Measurements from ENCODE around the gene MEX3D.
A peak's percentile ranks its signal among the peaks of the same experiment; 100 is the strongest.

Gene MEX3D

GRCh38 chr19:1592024-1592754 is 24.1 kb upstream of the MEX3D start:
- DNase-seq (ENCODE audit: low spot score) (no peak), ATAC-seq (ENCODE audit: low read depth) (peak; percentile 71)
- Histone ChIP-seq H3K36me3 (ENCODE audit: low read depth) (peaks cover 8% of the 10 kb centered on the region), H3K27ac (ENCODE audit: poor library complexity, severe bottlenecking) (peak overlapping the region; percentile 90), H3K4me3 (ENCODE audit: severe bottlenecking) (peak overlapping the region; percentile 95), H3K9me3 (ENCODE audit: severe bottlenecking) (no peaks in the 10 kb centered on the region), H3K27me3 (ENCODE audit: insufficient read depth, poor library complexity, severe bottlenecking) (no peaks in the 10 kb centered on the region), H3K4me1 (ENCODE audit: insufficient read depth, poor library complexity, severe bottlenecking) (peaks cover 30% of the 10 kb centered on the region)
- TF ChIP-seq CTCF (IDR thresholded peaks at IDR 0.05; ENCODE audit: poor library complexity, severe bottlenecking), result no peak

DNA sequence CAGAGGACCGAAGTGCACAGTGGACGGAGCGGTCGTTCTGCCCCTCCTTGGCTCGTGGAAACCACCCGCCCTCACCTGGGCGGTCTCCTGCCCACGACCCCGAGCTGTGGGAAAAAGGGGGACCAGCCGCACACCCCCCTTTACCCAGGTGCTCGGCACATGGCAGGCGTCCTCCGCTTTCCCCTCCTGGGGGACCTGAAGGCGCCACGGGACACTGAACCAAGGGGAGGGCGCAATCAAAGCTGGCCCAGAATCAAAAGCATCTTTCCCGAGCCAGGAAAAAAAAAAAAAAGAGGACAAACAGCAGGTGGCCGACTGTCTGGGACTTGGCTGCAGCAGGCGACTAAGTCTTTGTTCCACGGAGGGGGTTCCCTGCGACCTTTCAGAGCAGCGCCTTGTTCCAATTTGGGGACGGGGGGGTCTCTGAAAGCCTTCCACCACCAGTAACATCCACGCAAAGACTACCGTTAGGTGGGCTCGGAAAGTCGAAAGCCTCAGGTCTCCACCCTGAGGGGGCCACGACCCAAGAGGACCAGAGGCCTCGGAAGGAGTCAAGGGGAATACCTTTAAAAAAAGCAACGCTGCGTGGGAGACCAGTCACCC is 23.4 kb upstream of the MEX3D start:
- H3K27ac ChIP-seq (ENCODE audit: poor library complexity, severe bottlenecking), result peak overlapping the region; percentile 90
- DNase-seq (ENCODE audit: low spot score), result no peak
- peak overlapping the region; percentile 95 for H3K4me3 ChIP-seq (ENCODE audit: severe bottlenecking)
- H3K36me3 ChIP-seq (ENCODE audit: low read depth), result peaks cover 2% of the 10 kb centered on the region
- H3K4me1 ChIP-seq (ENCODE audit: insufficient read depth, poor library complexity, severe bottlenecking), result peaks cover 30% of the 10 kb centered on the region
- ATAC-seq (ENCODE audit: low read depth), result no peak
- no peaks in the 10 kb centered on the region for H3K27me3 ChIP-seq (ENCODE audit: insufficient read depth, poor library complexity, severe bottlenecking)
- no peaks in the 10 kb centered on the region for H3K9me3 ChIP-seq (ENCODE audit: severe bottlenecking)
- no peak for TF ChIP-seq CTCF (IDR thresholded peaks at IDR 0.05; ENCODE audit: poor library complexity, severe bottlenecking)

DNA sequence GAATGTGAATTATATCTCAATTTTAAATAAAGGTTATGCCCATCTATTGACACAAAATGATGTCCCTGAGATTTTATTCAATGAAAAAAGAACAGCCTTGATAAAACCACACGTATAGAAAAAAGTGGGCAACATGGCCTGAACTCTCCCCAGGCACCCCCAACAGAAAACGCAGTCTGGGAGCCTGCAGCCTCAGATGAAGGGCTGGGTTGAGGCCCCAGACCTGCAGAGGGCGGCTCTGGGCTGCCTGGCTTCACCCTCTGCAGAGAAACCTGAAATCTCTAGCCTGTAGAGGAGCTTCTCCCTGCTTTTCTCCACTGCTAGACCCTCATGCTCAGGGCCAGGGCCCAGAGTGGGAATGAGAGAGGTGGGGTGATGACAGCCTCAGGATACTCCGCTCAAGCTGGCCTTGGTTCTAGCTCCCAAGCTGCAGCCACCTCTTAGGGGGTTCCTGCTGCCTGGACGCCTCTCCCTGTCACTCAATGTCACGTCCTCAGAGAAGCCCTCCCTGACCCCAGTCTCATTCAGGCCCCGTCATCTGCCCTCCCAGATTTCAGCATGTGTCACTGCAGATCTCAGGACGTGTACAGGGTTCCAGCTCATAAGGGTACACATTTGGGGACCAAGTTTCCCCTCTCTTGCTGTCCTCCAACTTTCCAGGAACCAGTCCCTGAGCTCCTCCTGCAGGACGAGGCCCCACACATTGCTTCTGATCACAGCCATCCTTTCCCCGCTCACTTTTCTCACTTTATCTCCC is 22.7 kb upstream of the MEX3D start:
- H3K36me3 ChIP-seq (ENCODE audit: low read depth), result peaks cover 3% of the 10 kb centered on the region; the same call in 1 of the 2 replicates
- H3K9me3 ChIP-seq (ENCODE audit: severe bottlenecking), result no peaks in the 10 kb centered on the region
- ATAC-seq (ENCODE audit: low read depth) (peak; percentile 28; the same call in 2 of the 3 replicates), DNase-seq (ENCODE audit: low spot score) (peak; percentile 38)
- peak overlapping the region; percentile 90 for H3K27ac ChIP-seq (ENCODE audit: poor library complexity, severe bottlenecking)
- H3K4me1 ChIP-seq (ENCODE audit: insufficient read depth, poor library complexity, severe bottlenecking), result peaks cover 30% of the 10 kb centered on the region
- TF ChIP-seq CTCF (IDR thresholded peaks at IDR 0.05; ENCODE audit: poor library complexity, severe bottlenecking), result peak; percentile 34
- H3K27me3 ChIP-seq (ENCODE audit: insufficient read depth, poor library complexity, severe bottlenecking), result no peaks in the 10 kb centered on the region
- H3K4me3 ChIP-seq (ENCODE audit: severe bottlenecking), result peak overlapping the region; percentile 95

- H3K9me3 ChIP-seq (ENCODE audit: severe bottlenecking), result no peaks in the 10 kb centered on the region
- no peak for TF ChIP-seq CTCF (IDR thresholded peaks at IDR 0.05; ENCODE audit: poor library complexity, severe bottlenecking)
- ATAC-seq (ENCODE audit: low read depth) (no peak), DNase-seq (ENCODE audit: low spot score) (no peak)
- peaks cover 19% of the 10 kb centered on the region for H3K36me3 ChIP-seq (ENCODE audit: low read depth)
- no peaks in the 10 kb centered on the region for H3K27me3 ChIP-seq (ENCODE audit: insufficient read depth, poor library complexity, severe bottlenecking)
- H3K4me1 ChIP-seq (ENCODE audit: insufficient read depth, poor library complexity, severe bottlenecking), result peaks cover 30% of the 10 kb centered on the region
- no peak overlapping the region for H3K4me3 ChIP-seq (ENCODE audit: severe bottlenecking)
- H3K27ac ChIP-seq (ENCODE audit: poor library complexity, severe bottlenecking), result peak overlapping the region; percentile 90
These were observed 19.7 kb upstream of the MEX3D start for GRCh38 chr19:1587872-1588271.
